Measurements from ENCODE around the gene STIM1. TPM values are rescaled to one million over a fixed set of nuclear protein-coding genes. Genes with fewer than 3 reads are reported as not detected.

STIM1 gene
- total RNA-seq, 1 experiment from 2014 or later = 28.3 TPM

GRCh38 chr11:3986301-3986700, 130.8 kb downstream of the STIM1 start:
- H3K4me3 ChIP-seq = no peak overlapping the region
- CTCF ChIA-PET = no interaction called here

GRCh38 chr11:3989276-3989920, 133.9 kb downstream of the STIM1 start:
- Histone ChIP-seq H3K4me1 (replicated peaks; ENCODE audit: insufficient read depth) (no peaks in the 10 kb centered on the region), H3K27me3 (ENCODE audit: insufficient read depth, low read depth) (no peaks in the 10 kb centered on the region), H2AFZ (no peak overlapping the region), H3K4me2 (no peak overlapping the region), H3K9me3 (ENCODE audit: insufficient read depth, low read depth) (peaks cover 7% of the 10 kb centered on the region; the same call in 1 of the 2 replicates), H3F3A (ENCODE audit: insufficient read depth, low read depth) (no peaks in the 10 kb centered on the region), H4K20me1 (ENCODE audit: insufficient read depth) (no peaks in the 10 kb centered on the region), H3K9me2 (ENCODE audit: insufficient read depth) (no peaks in the 10 kb centered on the region), H3K4me3 (no peak overlapping the region), H3K27ac (no peak overlapping the region), H3K79me2 (ENCODE audit: low read depth) (no peaks in the 10 kb centered on the region), H3K36me3 (ENCODE audit: low read depth) (no peaks in the 10 kb centered on the region)
- TF ChIP-seq CTCF (conservative IDR thresholded peaks at IDR 0.05) (no peak), EZH2 (IDR thresholded peaks at IDR 0.05; ENCODE audit: low read depth) (no peak)
- intact Hi-C loops (cut with micrococcal nuclease; ENCODE audit: unreplicated experiment) = no loop called here
- no peak for DNase-seq
- ChIA-PET CTCF (no interaction called here), POLR2A (ENCODE audit: unreplicated experiment) (no interaction called here)
- BruUV-seq (replicated peaks) = no TSS peak

More at GRCh38 chr11:3986301-3986700, 130.8 kb downstream of the STIM1 start:
- Histone ChIP-seq H2AFZ (no peak overlapping the region), H4K20me1 (ENCODE audit: insufficient read depth) (no peaks in the 10 kb centered on the region), H3K27me3 (ENCODE audit: insufficient read depth, low read depth) (no peaks in the 10 kb centered on the region), H3K79me2 (ENCODE audit: low read depth) (no peaks in the 10 kb centered on the region), H3F3A (ENCODE audit: insufficient read depth, low read depth) (no peaks in the 10 kb centered on the region), H3K4me2 (no peak overlapping the region), H3K9me2 (ENCODE audit: insufficient read depth) (no peaks in the 10 kb centered on the region), H3K36me3 (ENCODE audit: low read depth) (no peaks in the 10 kb centered on the region), H3K9me3 (ENCODE audit: insufficient read depth, low read depth) (no peaks in the 10 kb centered on the region), H3K27ac (no peak overlapping the region), H3K4me1 (replicated peaks; ENCODE audit: insufficient read depth) (no peaks in the 10 kb centered on the region)
- intact Hi-C loops (cut with micrococcal nuclease; ENCODE audit: unreplicated experiment) = no loop called here
- no peak for DNase-seq
- BruUV-seq (replicated peaks) = no TSS peak
- TF ChIP-seq EZH2 (IDR thresholded peaks at IDR 0.05; ENCODE audit: low read depth) (no peak), CTCF (conservative IDR thresholded peaks at IDR 0.05) (no peak)
- POLR2A ChIA-PET (ENCODE audit: unreplicated experiment) = no interaction called here

GRCh38 chr11:3989921-3990290, 134.4 kb downstream of the STIM1 start:
- DNase-seq = no peak
- ChIA-PET POLR2A (ENCODE audit: unreplicated experiment) (no interaction called here), CTCF (no interaction called here)
- intact Hi-C loops (cut with micrococcal nuclease; ENCODE audit: unreplicated experiment) = no loop called here
- Histone ChIP-seq H3K36me3 (ENCODE audit: low read depth) (no peaks in the 10 kb centered on the region), H3F3A (ENCODE audit: insufficient read depth, low read depth) (no peaks in the 10 kb centered on the region), H3K27me3 (ENCODE audit: insufficient read depth, low read depth) (no peaks in the 10 kb centered on the region), H3K9me3 (ENCODE audit: insufficient read depth, low read depth) (peaks cover 11% of the 10 kb centered on the region; the same call in 1 of the 2 replicates), H3K27ac (no peak overlapping the region), H4K20me1 (ENCODE audit: insufficient read depth) (no peaks in the 10 kb centered on the region), H3K4me1 (replicated peaks; ENCODE audit: insufficient read depth) (no peaks in the 10 kb centered on the region), H3K9me2 (ENCODE audit: insufficient read depth) (no peaks in the 10 kb centered on the region), H2AFZ (no peak overlapping the region), H3K4me3 (no peak overlapping the region), H3K4me2 (no peak overlapping the region), H3K79me2 (ENCODE audit: low read depth) (no peaks in the 10 kb centered on the region)
- no peak for TF ChIP-seq EZH2 (IDR thresholded peaks at IDR 0.05; ENCODE audit: low read depth)
- no peak for TF ChIP-seq CTCF (conservative IDR thresholded peaks at IDR 0.05)
- BruUV-seq (replicated peaks) = no TSS peak
